Measurements from ENCODE around the gene IFNE.

Gene IFNE

GRCh38 chr9:21513431-21513830 lies 31.3 kb upstream of the IFNE start:
- Histone ChIP-seq H3K9ac (ENCODE audit: low read depth, low read length) (no peak overlapping the region), H3K36me3 (ENCODE audit: control insufficient read depth, insufficient read depth, low read length) (no peaks in the 10 kb centered on the region), H3K9me3 (ENCODE audit: control insufficient read depth, insufficient read depth, low read length) (no peaks in the 10 kb centered on the region), H3K4me3 (ENCODE audit: low read depth, low read length) (no peak overlapping the region), H3K27me3 (ENCODE audit: control insufficient read depth, insufficient read depth, low read length) (no peaks in the 10 kb centered on the region), H3K4me1 (ENCODE audit: control insufficient read depth, insufficient read depth, low read length) (no peaks in the 10 kb centered on the region)

- Histone ChIP-seq H3K36me3 (ENCODE audit: control insufficient read depth, insufficient read depth, low read length) (no peaks in the 10 kb centered on the region), H3K9ac (ENCODE audit: low read depth, low read length) (no peak overlapping the region), H3K27me3 (ENCODE audit: control insufficient read depth, insufficient read depth, low read length) (no peaks in the 10 kb centered on the region), H3K4me3 (ENCODE audit: low read depth, low read length) (no peak overlapping the region), H3K9me3 (ENCODE audit: control insufficient read depth, insufficient read depth, low read length) (no peaks in the 10 kb centered on the region), H3K4me1 (ENCODE audit: control insufficient read depth, insufficient read depth, low read length) (no peaks in the 10 kb centered on the region)
Measured at GRCh38 chr9:21510806-21511205, 28.7 kb upstream of the IFNE start.

GRCh38 chr9:21507483-21507790 lies 25.3 kb upstream of the IFNE start:
- H3K4me3 ChIP-seq (ENCODE audit: low read depth, low read length), result no peak overlapping the region

GRCh38 chr9:21506626-21507482 lies 24.7 kb upstream of the IFNE start:
- H3K4me3 ChIP-seq (ENCODE audit: low read depth, low read length), result no peak overlapping the region
- no peaks in the 10 kb centered on the region for H3K9me3 ChIP-seq (ENCODE audit: control insufficient read depth, insufficient read depth, low read length)
- H3K27me3 ChIP-seq (ENCODE audit: control insufficient read depth, insufficient read depth, low read length), result no peaks in the 10 kb centered on the region
- H3K4me1 ChIP-seq (ENCODE audit: control insufficient read depth, insufficient read depth, low read length), result peaks cover 2% of the 10 kb centered on the region
- no peaks in the 10 kb centered on the region for H3K36me3 ChIP-seq (ENCODE audit: control insufficient read depth, insufficient read depth, low read length)
- no peak overlapping the region for H3K9ac ChIP-seq (ENCODE audit: low read depth, low read length)

More at GRCh38 chr9:21507483-21507790, 25.3 kb upstream of the IFNE start:
- no peaks in the 10 kb centered on the region for H3K36me3 ChIP-seq (ENCODE audit: control insufficient read depth, insufficient read depth, low read length)
- H3K27me3 ChIP-seq (ENCODE audit: control insufficient read depth, insufficient read depth, low read length), result no peaks in the 10 kb centered on the region
- no peaks in the 10 kb centered on the region for H3K9me3 ChIP-seq (ENCODE audit: control insufficient read depth, insufficient read depth, low read length)
- H3K4me1 ChIP-seq (ENCODE audit: control insufficient read depth, insufficient read depth, low read length), result peaks cover 2% of the 10 kb centered on the region
- H3K9ac ChIP-seq (ENCODE audit: low read depth, low read length), result no peak overlapping the region

- no peaks in the 10 kb centered on the region for H3K36me3 ChIP-seq (ENCODE audit: control insufficient read depth, insufficient read depth, low read length)
- no peak overlapping the region for H3K4me3 ChIP-seq (ENCODE audit: low read depth, low read length)
- no peaks in the 10 kb centered on the region for H3K27me3 ChIP-seq (ENCODE audit: control insufficient read depth, insufficient read depth, low read length)
- no peak overlapping the region for H3K9ac ChIP-seq (ENCODE audit: low read depth, low read length)
- H3K9me3 ChIP-seq (ENCODE audit: control insufficient read depth, insufficient read depth, low read length), result no peaks in the 10 kb centered on the region
- peaks cover 2% of the 10 kb centered on the region for H3K4me1 ChIP-seq (ENCODE audit: control insufficient read depth, insufficient read depth, low read length)
Measured at GRCh38 chr9:21505425-21506179, 23.5 kb upstream of the IFNE start.

GRCh38 chr9:21504894-21505293 lies 22.8 kb upstream of the IFNE start:
- Histone ChIP-seq H3K4me3 (ENCODE audit: low read depth, low read length) (no peak overlapping the region), H3K27me3 (ENCODE audit: control insufficient read depth, insufficient read depth, low read length) (no peaks in the 10 kb centered on the region), H3K9ac (ENCODE audit: low read depth, low read length) (no peak overlapping the region), H3K4me1 (ENCODE audit: control insufficient read depth, insufficient read depth, low read length) (peaks cover 2% of the 10 kb centered on the region), H3K36me3 (ENCODE audit: control insufficient read depth, insufficient read depth, low read length) (no peaks in the 10 kb centered on the region), H3K9me3 (ENCODE audit: control insufficient read depth, insufficient read depth, low read length) (no peaks in the 10 kb centered on the region)

GRCh38 chr9:21504113-21504512 lies 22.0 kb upstream of the IFNE start:
- H3K9ac ChIP-seq (ENCODE audit: low read depth, low read length), result no peak overlapping the region
- H3K9me3 ChIP-seq (ENCODE audit: control insufficient read depth, insufficient read depth, low read length), result no peaks in the 10 kb centered on the region
- H3K36me3 ChIP-seq (ENCODE audit: control insufficient read depth, insufficient read depth, low read length), result no peaks in the 10 kb centered on the region
- no peaks in the 10 kb centered on the region for H3K27me3 ChIP-seq (ENCODE audit: control insufficient read depth, insufficient read depth, low read length)
- H3K4me1 ChIP-seq (ENCODE audit: control insufficient read depth, insufficient read depth, low read length), result peaks cover 2% of the 10 kb centered on the region
- H3K4me3 ChIP-seq (ENCODE audit: low read depth, low read length), result no peak overlapping the region

GRCh38 chr9:21502586-21502985 lies 20.5 kb upstream of the IFNE start:
- H3K4me3 ChIP-seq (ENCODE audit: low read depth, low read length), result no peak overlapping the region
- H3K36me3 ChIP-seq (ENCODE audit: control insufficient read depth, insufficient read depth, low read length), result no peaks in the 10 kb centered on the region
- no peaks in the 10 kb centered on the region for H3K27me3 ChIP-seq (ENCODE audit: control insufficient read depth, insufficient read depth, low read length)
- H3K4me1 ChIP-seq (ENCODE audit: control insufficient read depth, insufficient read depth, low read length), result peaks cover 2% of the 10 kb centered on the region
- H3K9ac ChIP-seq (ENCODE audit: low read depth, low read length), result no peak overlapping the region
- no peaks in the 10 kb centered on the region for H3K9me3 ChIP-seq (ENCODE audit: control insufficient read depth, insufficient read depth, low read length)

GRCh38 chr9:21499912-21500311 lies 17.8 kb upstream of the IFNE start:
- Histone ChIP-seq H3K36me3 (ENCODE audit: control insufficient read depth, insufficient read depth, low read length) (no peaks in the 10 kb centered on the region), H3K9ac (ENCODE audit: low read depth, low read length) (no peak overlapping the region), H3K4me3 (ENCODE audit: low read depth, low read length) (no peak overlapping the region), H3K4me1 (ENCODE audit: control insufficient read depth, insufficient read depth, low read length) (no peaks in the 10 kb centered on the region), H3K9me3 (ENCODE audit: control insufficient read depth, insufficient read depth, low read length) (no peaks in the 10 kb centered on the region), H3K27me3 (ENCODE audit: control insufficient read depth, insufficient read depth, low read length) (no peaks in the 10 kb centered on the region)

- Histone ChIP-seq H3K9me3 (ENCODE audit: control insufficient read depth, insufficient read depth, low read length) (no peaks in the 10 kb centered on the region), H3K4me3 (ENCODE audit: low read depth, low read length) (no peak overlapping the region), H3K27me3 (ENCODE audit: control insufficient read depth, insufficient read depth, low read length) (no peaks in the 10 kb centered on the region)
Measured at GRCh38 chr9:21491756-21492155, 9.6 kb upstream of the IFNE start.

GRCh38 chr9:21481470-21482056 lies 550 bp downstream of the IFNE start:
- Histone ChIP-seq H3K9ac (ENCODE audit: low read depth, low read length) (no peak overlapping the region), H3K36me3 (ENCODE audit: control insufficient read depth, insufficient read depth, low read length) (no peaks in the 10 kb centered on the region), H3K9me3 (ENCODE audit: control insufficient read depth, insufficient read depth, low read length) (no peaks in the 10 kb centered on the region), H3K4me3 (ENCODE audit: low read depth, low read length) (no peak overlapping the region), H3K4me1 (ENCODE audit: control insufficient read depth, insufficient read depth, low read length) (peaks cover 3% of the 10 kb centered on the region), H3K27me3 (ENCODE audit: control insufficient read depth, insufficient read depth, low read length) (no peaks in the 10 kb centered on the region)

More at GRCh38 chr9:21491756-21492155, 9.6 kb upstream of the IFNE start:
- Histone ChIP-seq H3K36me3 (ENCODE audit: control insufficient read depth, insufficient read depth, low read length) (no peaks in the 10 kb centered on the region), H3K4me1 (ENCODE audit: control insufficient read depth, insufficient read depth, low read length) (no peaks in the 10 kb centered on the region), H3K9ac (ENCODE audit: low read depth, low read length) (no peak overlapping the region)
